Vagina (tissue), 2 donors: Measurements from ENCODE around the gene TBL1X. TPM values are rescaled to one million over a fixed set of nuclear protein-coding genes. Genes with fewer than 3 reads are reported as not detected.

ENCODE experiments used
- DNase-seq, 2 donors: peaks; one replicate each; pipeline ENCODE4 v3.0.0-alpha.2; 2017; ENCODE audit errors: extremely low spot score in 2 of 2
- H3K27ac ChIP-seq: fragments of 200-600 bp; sonication (generic); one replicate; pipeline ENCODE4 v1.5.1; 2019
- H3K27me3 ChIP-seq: fragments of 200-600 bp; sonication (generic); one replicate; pipeline ENCODE4 v1.5.1; 2019
- H3K36me3 ChIP-seq, 2 donors: fragments of 200-600 bp; sonication (generic); one replicate each; pipeline ENCODE4 v1.5.1; 2017 to 2019
- H3K4me1 ChIP-seq: fragments of 200-600 bp; sonication (generic); one replicate; pipeline ENCODE4 v1.5.1; 2019
- H3K4me3 ChIP-seq, 2 donors: fragments of 200-600 bp; sonication (generic); 1 replicate in 1 of 2; 2 replicates in 1 of 2; pipeline ENCODE4 v1.5.1; 2016 to 2019
- H3K9me3 ChIP-seq: fragments of 200-600 bp; sonication (generic); one replicate; pipeline ENCODE4 v1.5.1; 2019
- CTCF ChIP-seq, 3 experiments: fragments of 450-650 bp in 2 of 3; fragments of 200-600 bp in 1 of 3; sonication (generic) in 1 of 3; IDR thresholded peaks; one replicate each; pipeline ENCODE4 v1.5.1; 2017 to 2019; ENCODE audit warnings: antibody characterized with exemption in 3 of 3, mild to moderate bottlenecking in 2 of 3, moderate library complexity in 2 of 3
- POLR2A ChIP-seq, 2 donors: fragments of 450-650 bp; IDR thresholded peaks; one replicate each; pipeline ENCODE4 v1.6.1; 2017; ENCODE audit warnings: antibody characterized with exemption in 2 of 2, mild to moderate bottlenecking in 2 of 2, moderate library complexity in 2 of 2
- POLR2AphosphoS5 ChIP-seq, 2 donors: sonication (generic); formaldehyde crosslinking; IDR thresholded peaks; one replicate each; pipeline ENCODE4 v1.9.0; 2017; ENCODE audit warnings: antibody characterized with exemption in 2 of 2, mild to moderate bottlenecking in 2 of 2, low read depth in 1 of 2; ENCODE audit not compliant: insufficient read depth in 1 of 2
- intact Hi-C: fragments of 100-400 bp; cut with DNase I; formaldehyde crosslinking; loops from one replicate; pipeline ENCODE4 v1.15.1; 2023
- total RNA-seq: library from RNA; depleted of rRNA; stranded (reverse); fragments of >200 nt; gene quantifications from one replicate; pipeline ENCODE4 v1.2.3, GENCODE V29; 2016

TBL1X gene
- total RNA-seq, 1 donor from 2014 or later = 41.3 TPM

- intact Hi-C loops = no loop called here
- no peak overlapping the region for H3K27ac ChIP-seq
- H3K4me3 ChIP-seq = no peak overlapping the region
- no peak for DNase-seq
- no peaks in the 10 kb centered on the region for H3K27me3 ChIP-seq
- H3K4me1 ChIP-seq = no peaks in the 10 kb centered on the region
- H3K9me3 ChIP-seq = no peaks in the 10 kb centered on the region
- no peaks in the 10 kb centered on the region for H3K36me3 ChIP-seq
- no peak for TF ChIP-seq CTCF (IDR thresholded peaks at IDR 0.05)
- TF ChIP-seq POLR2A (IDR thresholded peaks at IDR 0.05) = no peak
- no peak for TF ChIP-seq POLR2AphosphoS5 (IDR thresholded peaks at IDR 0.05; ENCODE audit: insufficient read depth in 1 of 2, low read depth in 1 of 2)
Measured at GRCh38 chrX:9739130-9739529, 274.3 kb downstream of the TBL1X start.

- H3K9me3 ChIP-seq = no peaks in the 10 kb centered on the region
- H3K36me3 ChIP-seq = no peaks in the 10 kb centered on the region
- no peak overlapping the region for H3K27ac ChIP-seq
- no peak overlapping the region for H3K4me3 ChIP-seq
- TF ChIP-seq POLR2A (IDR thresholded peaks at IDR 0.05) (no peak), CTCF (IDR thresholded peaks at IDR 0.05) (no peak), POLR2AphosphoS5 (IDR thresholded peaks at IDR 0.05; ENCODE audit: insufficient read depth in 1 of 2, low read depth in 1 of 2) (no peak)
- no peak for DNase-seq
- intact Hi-C loops = no loop called here
- H3K27me3 ChIP-seq = no peaks in the 10 kb centered on the region
- H3K4me1 ChIP-seq = no peaks in the 10 kb centered on the region
Measured at GRCh38 chrX:9745417-9746115, 280.7 kb downstream of the TBL1X start.

GRCh38 chrX:9746148-9746888, 281.5 kb downstream of the TBL1X start:
- no peaks in the 10 kb centered on the region for H3K4me1 ChIP-seq
- no peak for DNase-seq
- H3K9me3 ChIP-seq = no peaks in the 10 kb centered on the region
- no peaks in the 10 kb centered on the region for H3K27me3 ChIP-seq
- H3K36me3 ChIP-seq = no peaks in the 10 kb centered on the region
- no peak overlapping the region for H3K4me3 ChIP-seq
- H3K27ac ChIP-seq = no peak overlapping the region
- TF ChIP-seq POLR2AphosphoS5 (IDR thresholded peaks at IDR 0.05; ENCODE audit: insufficient read depth in 1 of 2, low read depth in 1 of 2) (no peak), POLR2A (IDR thresholded peaks at IDR 0.05) (no peak), CTCF (IDR thresholded peaks at IDR 0.05) (no peak)
- intact Hi-C loops = no loop called here

- no peak for DNase-seq
- Histone ChIP-seq H3K27ac (no peak overlapping the region), H3K36me3 (no peaks in the 10 kb centered on the region), H3K4me1 (no peaks in the 10 kb centered on the region), H3K9me3 (no peaks in the 10 kb centered on the region), H3K4me3 (no peak overlapping the region), H3K27me3 (no peaks in the 10 kb centered on the region)
- TF ChIP-seq POLR2A (IDR thresholded peaks at IDR 0.05) (no peak), POLR2AphosphoS5 (IDR thresholded peaks at IDR 0.05; ENCODE audit: insufficient read depth in 1 of 2, low read depth in 1 of 2) (no peak), CTCF (IDR thresholded peaks at IDR 0.05) (no peak)
- intact Hi-C loops = no loop called here
Measured at GRCh38 chrX:9747644-9748043, 282.8 kb downstream of the TBL1X start.

- TF ChIP-seq POLR2AphosphoS5 (IDR thresholded peaks at IDR 0.05; ENCODE audit: insufficient read depth in 1 of 2, low read depth in 1 of 2) (no peak), CTCF (IDR thresholded peaks at IDR 0.05) (no peak), POLR2A (IDR thresholded peaks at IDR 0.05) (no peak)
- Histone ChIP-seq H3K9me3 (no peaks in the 10 kb centered on the region), H3K27ac (no peak overlapping the region), H3K4me3 (no peak overlapping the region), H3K4me1 (no peaks in the 10 kb centered on the region), H3K27me3 (no peaks in the 10 kb centered on the region), H3K36me3 (no peaks in the 10 kb centered on the region)
- intact Hi-C loops = no loop called here
- no peak for DNase-seq
Measured at GRCh38 chrX:9749146-9749692, 284.4 kb downstream of the TBL1X start.
